NCI-H187 treated with DMSO at 0.1 percent for 48 hours (cell line): ENCODE measurements around the gene REP15.
"Not testable (repeated sequence)": the region's sequence is repeated elsewhere in the genome, so short reads cannot be mapped to it uniquely, and the experiment has no call there.

Experiments used
- DNase-seq: peaks from one replicate; lab custom pipeline; 2025; lab: John Stamatoyannopoulos, UW

The REP15 gene

DNA sequence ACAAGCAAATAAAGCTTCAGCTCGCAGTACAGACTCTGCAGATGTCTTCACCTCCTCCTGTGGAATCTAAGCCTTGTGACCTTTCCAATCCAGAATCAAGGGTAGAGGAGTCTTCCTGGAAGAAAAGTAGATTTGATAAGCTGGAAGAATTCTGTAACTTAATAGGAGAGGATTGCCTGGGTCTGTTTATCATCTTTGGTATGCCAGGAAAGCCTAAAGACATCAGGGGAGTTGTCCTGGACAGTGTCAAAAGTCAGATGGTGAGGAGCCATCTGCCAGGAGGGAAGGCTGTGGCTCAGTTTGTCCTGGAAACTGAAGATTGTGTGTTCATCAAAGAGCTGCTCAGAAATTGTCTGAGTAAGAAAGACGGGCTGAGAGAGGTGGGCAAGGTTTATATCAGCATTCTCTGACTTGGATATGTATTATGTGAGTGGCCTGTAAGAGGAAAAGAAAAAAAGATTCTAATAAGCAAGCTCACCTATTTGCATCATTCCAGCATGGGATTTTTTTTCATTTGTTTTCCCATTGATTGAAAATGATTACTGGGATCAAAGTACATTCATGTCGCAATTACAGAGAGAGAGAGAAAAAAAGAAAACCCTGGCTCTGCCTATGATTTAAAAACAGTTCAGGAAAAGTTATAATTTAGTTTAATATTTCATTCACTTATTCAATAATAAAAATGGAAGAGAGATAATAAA is 767 bp downstream of the REP15 start:
- DNase-seq: no peak

GRCh38 chr12:27703720-27704452 is 7.6 kb downstream of the REP15 start:
- no peak for DNase-seq

DNA sequence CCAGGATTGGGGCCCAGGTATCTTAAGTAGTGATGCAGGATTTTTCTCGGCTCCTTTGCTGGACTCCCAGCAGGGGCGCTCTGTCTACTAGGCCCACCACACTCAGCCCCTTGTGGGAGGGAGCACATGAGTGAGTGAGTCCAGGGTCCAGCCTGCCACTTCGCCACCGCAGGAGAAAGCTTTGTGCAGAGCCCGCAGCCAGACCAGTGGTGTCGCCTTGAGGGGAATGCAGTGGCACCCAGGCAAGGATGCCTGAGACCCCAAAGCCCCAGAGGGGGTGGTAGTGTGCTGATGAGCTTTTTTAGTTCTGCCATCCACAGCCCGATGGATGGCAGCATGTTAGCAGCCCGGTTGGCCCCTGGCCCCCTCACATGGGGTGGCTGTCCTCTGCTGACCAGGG is 9.0 kb downstream of the REP15 start:
- DNase-seq: no peak

- DNase-seq: no peak
These were observed 11.0 kb downstream of the REP15 start for GRCh38 chr12:27707216-27707615.

- DNase-seq: no peak
These were observed 13.1 kb downstream of the REP15 start for GRCh38 chr12:27709212-27709931.

GRCh38 chr12:27709932-27710591 is 13.8 kb downstream of the REP15 start:
- no peak for DNase-seq

DNA sequence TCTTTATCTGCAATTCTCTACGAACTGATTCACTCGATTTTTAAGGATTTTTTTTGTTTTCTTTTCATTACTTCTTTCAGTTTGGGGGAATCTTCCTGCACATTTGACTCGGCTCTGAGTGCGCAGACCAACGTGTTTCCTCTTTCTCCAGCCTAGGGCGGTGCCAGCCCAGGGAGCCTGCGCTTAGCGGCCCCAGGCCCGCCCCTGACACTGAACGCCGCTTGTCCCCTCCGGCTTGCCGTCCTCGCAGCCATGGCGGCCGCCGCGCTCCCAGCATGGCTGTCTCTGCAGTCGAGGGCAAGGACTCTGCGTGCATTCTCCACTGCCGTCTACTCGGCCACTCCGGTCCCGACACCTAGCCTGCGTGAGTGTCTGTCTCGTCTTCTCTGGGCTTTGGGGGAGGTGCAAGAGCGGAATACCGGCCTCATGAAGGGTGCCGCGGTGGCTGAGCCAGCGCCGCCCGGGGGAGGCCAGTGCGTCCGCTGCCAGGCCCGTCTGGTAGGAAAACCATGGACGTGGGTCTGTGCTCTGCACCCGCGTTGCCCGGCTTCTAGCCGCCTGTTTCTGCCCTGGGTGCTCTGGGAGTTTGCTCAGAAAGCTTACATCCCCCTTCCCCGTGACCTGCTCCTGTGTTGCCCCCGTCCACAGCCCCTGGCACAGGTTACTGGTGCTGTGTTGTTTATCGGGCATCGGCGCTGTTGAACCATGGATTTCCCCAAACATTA is 14.5 kb downstream of the REP15 start, which contains the start of gene MRPS35:
TSS of gene MRPS35 (plus strand) at position 241 of the 725 bp plus-strand sequence. CDS start at position 253, 12 bp downstream.
- DNase-seq: no peak

- DNase-seq: no peak
These were observed 15.1 kb downstream of the REP15 start for GRCh38 chr12:27711317-27711682.

DNA sequence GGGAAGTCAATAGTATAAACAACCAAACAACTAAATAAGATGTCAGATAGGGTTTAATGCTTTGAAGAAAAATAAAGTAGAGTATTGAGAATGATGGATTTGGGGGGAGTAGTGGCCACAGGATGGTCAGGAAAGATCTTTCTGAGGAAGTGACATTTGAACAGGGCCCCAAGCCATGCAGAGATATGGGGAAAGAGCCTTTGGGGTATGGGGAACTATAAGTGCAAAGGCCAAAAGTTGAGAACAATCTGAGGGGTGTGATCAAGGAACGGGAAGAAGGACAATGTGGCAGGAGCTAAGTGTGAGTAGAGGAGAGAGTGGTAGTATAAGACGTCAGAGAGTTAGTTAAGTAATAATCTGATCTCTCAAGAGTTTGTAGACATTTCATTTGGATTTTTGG is 15.7 kb downstream of the REP15 start:
- DNase-seq: no peak

GRCh38 chr12:27723212-27723611 is 27.0 kb downstream of the REP15 start:
- no peak for DNase-seq

- DNase-seq: no peak
These were observed 33.9 kb downstream of the REP15 start for GRCh38 chr12:27730097-27730588.

- DNase-seq: no peak
These were observed 36.0 kb downstream of the REP15 start for GRCh38 chr12:27732281-27732680.

GRCh38 chr12:27733052-27733656 is 36.9 kb downstream of the REP15 start:
- DNase-seq: no peak

GRCh38 chr12:27733791-27734190 is 37.5 kb downstream of the REP15 start:
- DNase-seq: no peak

- not testable (repeated sequence) for DNase-seq
These were observed 38.1 kb downstream of the REP15 start for GRCh38 chr12:27734321-27734720.

DNA sequence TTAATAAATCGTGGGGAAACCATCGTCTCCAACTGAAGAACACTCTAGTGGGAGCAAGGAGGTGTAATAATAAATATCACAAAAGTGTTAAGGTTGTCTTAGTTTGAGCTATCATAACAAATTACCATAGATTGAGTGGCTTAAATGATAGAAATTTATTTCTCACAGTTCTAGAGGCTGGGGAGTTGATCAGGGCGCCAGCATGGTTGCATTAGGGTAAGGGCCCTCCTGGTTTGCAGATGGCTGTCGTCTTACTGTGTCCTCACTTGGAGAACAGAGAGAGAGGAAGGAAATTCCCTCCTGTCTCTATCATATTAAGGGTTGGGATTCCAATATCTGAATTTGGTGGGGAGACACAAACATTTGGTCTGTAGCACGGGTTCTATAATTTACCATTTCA is 47.4 kb downstream of the REP15 start:
- no peak for DNase-seq

DNA sequence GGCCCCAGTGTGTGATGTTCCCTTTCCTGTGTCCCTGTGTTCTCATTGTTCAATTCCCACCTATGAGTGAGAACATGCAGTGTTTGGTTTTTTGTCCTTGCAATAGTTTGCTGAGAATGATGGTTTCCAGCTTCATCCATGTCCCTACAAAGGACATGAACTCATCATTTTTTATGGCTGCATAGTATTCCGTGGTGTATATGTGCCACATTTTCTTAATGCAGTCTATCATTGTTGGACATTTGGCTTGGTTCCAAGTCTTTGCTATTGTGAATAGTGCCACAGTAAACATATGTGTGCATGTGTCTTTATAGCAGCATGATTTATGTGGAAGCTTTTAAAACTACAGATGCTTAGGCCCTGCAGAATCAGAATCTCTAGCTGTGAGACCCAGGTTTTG is 49.5 kb downstream of the REP15 start:
- not testable (repeated sequence) for DNase-seq
